Endothelial cell of umbilical vein (primary cell): ENCODE results near the gene SENP7. TPM values are rescaled to one million over a fixed set of nuclear protein-coding genes. Genes with fewer than 3 reads are reported as not detected.

Experiments used
- BruUV-seq: library from RNA; stranded (reverse); fragments of 400-500 nt; replicated peaks from 2 replicates; lab custom pipeline; 2021; lab: Mats Ljungman, UMichigan
- CTCF ChIA-PET: fragments of 300-600, 350-600 bp; sonication (Branson Sonifier 250); formaldehyde crosslinking; loops from one replicate; lab custom pipeline; 2021; ENCODE audit warnings: antibody characterized with exemption, inconsistent platforms; lab: Charles Lee
- POLR2A ChIA-PET: fragments of 300-600, 350-600 bp; sonication (Branson Sonifier 250); formaldehyde crosslinking; loops from one replicate; lab custom pipeline; 2021; ENCODE audit warnings: antibody characterized with exemption, inconsistent platforms; lab: Charles Lee
- DNase-seq: peaks from one replicate; pipeline ENCODE4 v3.0.0-alpha.2; 2011; ENCODE audit warnings: low read depth, low spot score
- FAIRE-seq: peaks from 2 replicates; lab custom pipeline; 2011; peaks lifted over from hg19 to GRCh38; lab: Jason Lieb, UNC
- H2AFZ ChIP-seq: 2 replicates; pipeline ENCODE4 v1.6.0; 2012; ENCODE audit warnings: low read depth, low read length, control low read depth, inconsistent platforms
- H3K27ac ChIP-seq: 2 replicates; pipeline ENCODE4 v1.5.1; 2011; ENCODE audit warnings: low read depth, mild to moderate bottlenecking, control low read depth, low read length, moderate library complexity; ENCODE audit not compliant: insufficient read depth
- H3K27me3 ChIP-seq, 2 experiments: 2 replicates each; pipeline versions ENCODE4 v1.6.0 to v1.6.1; 2011; ENCODE audit warnings: low read length in 2 of 2, mixed read lengths in 1 of 2; ENCODE audit not compliant: control insufficient read depth in 2 of 2, insufficient read depth in 2 of 2
- H3K36me3 ChIP-seq, 2 experiments: 2 replicates in 1 of 2; 3 replicates in 1 of 2; pipeline ENCODE4 v1.5.1; 2011; ENCODE audit warnings: low read length in 2 of 2, mild to moderate bottlenecking in 1 of 2, moderate library complexity in 1 of 2; ENCODE audit not compliant: control insufficient read depth in 2 of 2, insufficient read depth in 2 of 2; ENCODE audit errors: extremely low read depth in 1 of 2
- H3K4me1 ChIP-seq: 3 replicates; pipeline ENCODE4 v1.5.1; 2011; ENCODE audit warnings: mild to moderate bottlenecking, low read length; ENCODE audit not compliant: control insufficient read depth, insufficient read depth; ENCODE audit errors: extremely low read depth
- H3K4me2 ChIP-seq: 2 replicates; pipeline ENCODE4 v1.6.1; 2011; ENCODE audit warnings: low read length, control low read depth, mixed read lengths; ENCODE audit not compliant: insufficient read depth
- H3K4me3 ChIP-seq, 3 experiments: fragments of 200-600 bp in 1 of 3; sonication (generic), shearing (Covaris generic) in 1 of 3; replicated peaks in 1 of 3; 2 replicates each; pipeline ENCODE4 v1.5.1; 2011 to 2016; ENCODE audit warnings: control low read depth in 3 of 3, low read length in 3 of 3, mild to moderate bottlenecking in 2 of 3, inconsistent platforms in 1 of 3, low read depth in 1 of 3, moderate library complexity in 1 of 3; ENCODE audit not compliant: insufficient read depth in 1 of 3
- H3K79me2 ChIP-seq: 2 replicates; pipeline ENCODE4 v1.6.0; 2012; ENCODE audit warnings: low read length, inconsistent platforms; ENCODE audit not compliant: control insufficient read depth, insufficient read depth
- H3K9ac ChIP-seq: replicated peaks from 2 replicates; pipeline ENCODE3; 2011; ENCODE audit warnings: low read length, control low read depth; ENCODE audit not compliant: insufficient read depth; ENCODE audit errors: extremely low read depth
- H3K9me1 ChIP-seq: replicated peaks from 3 replicates; pipeline ENCODE4 v1.6.0; 2011; ENCODE audit warnings: mild to moderate bottlenecking, low read length; ENCODE audit not compliant: control insufficient read depth, insufficient read depth; ENCODE audit errors: extremely low read depth
- H3K9me3 ChIP-seq: replicated peaks from 2 replicates; pipeline ENCODE4 v1.5.1; 2012; ENCODE audit warnings: low read length, inconsistent platforms; ENCODE audit not compliant: control insufficient read depth, insufficient read depth
- H4K20me1 ChIP-seq: replicated peaks from 2 replicates; pipeline ENCODE3; 2011; ENCODE audit warnings: mild to moderate bottlenecking, low read length; ENCODE audit not compliant: control insufficient read depth, insufficient read depth; ENCODE audit errors: extremely low read depth
- EZH2 ChIP-seq: IDR thresholded peaks from 2 replicates; pipeline ENCODE4 v1.6.1; 2012; ENCODE audit warnings: borderline replicate concordance, low read depth, mild to moderate bottlenecking, moderate library complexity, low read length, inconsistent platforms; ENCODE audit not compliant: severe bottlenecking
- FOS ChIP-seq: IDR thresholded peaks from 2 replicates; pipeline ENCODE4 v1.6.1; 2011; ENCODE audit warnings: mild to moderate bottlenecking, low read length, moderate library complexity, borderline replicate concordance; ENCODE audit not compliant: insufficient read depth
- GATA2 ChIP-seq: IDR thresholded peaks from 2 replicates; pipeline ENCODE4 v1.7.0; 2011; ENCODE audit warnings: low read depth, mild to moderate bottlenecking, moderate library complexity, mixed read lengths, low read length; ENCODE audit not compliant: insufficient read length, insufficient read depth
- JUN ChIP-seq: IDR thresholded peaks from 2 replicates; pipeline ENCODE4 v1.6.1; 2011; ENCODE audit warnings: borderline replicate concordance, low read depth; ENCODE audit not compliant: insufficient read length, insufficient read depth
- MYC ChIP-seq: IDR thresholded peaks from one replicate; pipeline ENCODE4 v1.6.1; 2011; ENCODE audit warnings: mild to moderate bottlenecking, low read depth, low read length
- POLR2A ChIP-seq: IDR thresholded peaks from 2 replicates; pipeline ENCODE4 v1.6.1; 2012; ENCODE audit warnings: low read depth, mild to moderate bottlenecking, control low read depth, low read length
- POLR2AphosphoS5 ChIP-seq: IDR thresholded peaks from 2 replicates; pipeline ENCODE4 v1.6.1; 2012; ENCODE audit warnings: low read depth, mild to moderate bottlenecking, control low read depth, low read length, moderate library complexity; ENCODE audit not compliant: insufficient read depth
- dilution Hi-C: fragments of 300-500 bp; cut with MboI; formaldehyde crosslinking; loops from one replicate; pipeline ENCODE4 v1.15.0; 2019; ENCODE audit warnings: low sequenced_read_pairs; ENCODE audit not compliant: extremely low pct_ligation_motif_present
- intact Hi-C: fragments of 100-400 bp; cut with micrococcal nuclease; formaldehyde crosslinking; loops from one replicate; pipeline ENCODE4 v1.10.0; 2022
- polyA plus RNA-seq, 4 experiments: library from polyadenylated mRNA; depleted of rRNA in 3 of 4; stranded (reverse) in 3 of 4; unstranded in 1 of 4; fragments of >200 nt; gene quantifications; 2 replicates each; pipeline versions ENCODE4 v1.2.1 to v1.2.3, GENCODE V29; 2011 to 2012; ENCODE audit warnings: missing spikeins in 1 of 4
- total RNA-seq: library from RNA; stranded (reverse); gene quantifications from 2 replicates; pipeline ENCODE4 v1.2.3, GENCODE V29; 2021
- TF ChIP-seq, protein P1 (sequence below), 2 donors: IDR thresholded peaks; 1 replicate in 1 of 2; 2 replicates in 1 of 2; pipeline ENCODE4 v1.5.1; 2011; ENCODE audit warnings: low read length in 2 of 2, mild to moderate bottlenecking in 2 of 2, moderate library complexity in 2 of 2, control low read depth in 1 of 2, inconsistent platforms in 1 of 2, low read depth in 1 of 2; ENCODE audit not compliant: insufficient read depth in 1 of 2; ENCODE audit errors: extremely low read depth in 1 of 2
- TF ChIP-seq, protein P2 (sequence below): IDR thresholded peaks from 2 replicates; pipeline ENCODE4 v1.6.1; 2011; ENCODE audit not compliant: insufficient read depth, insufficient read length

The SENP7 gene
- total and polyA plus RNA-seq, 2 donors (not counting 3 experiments of a cell fraction or from before 2014, with no cell fraction given) = 5.1 to 18.7 TPM

DNA sequence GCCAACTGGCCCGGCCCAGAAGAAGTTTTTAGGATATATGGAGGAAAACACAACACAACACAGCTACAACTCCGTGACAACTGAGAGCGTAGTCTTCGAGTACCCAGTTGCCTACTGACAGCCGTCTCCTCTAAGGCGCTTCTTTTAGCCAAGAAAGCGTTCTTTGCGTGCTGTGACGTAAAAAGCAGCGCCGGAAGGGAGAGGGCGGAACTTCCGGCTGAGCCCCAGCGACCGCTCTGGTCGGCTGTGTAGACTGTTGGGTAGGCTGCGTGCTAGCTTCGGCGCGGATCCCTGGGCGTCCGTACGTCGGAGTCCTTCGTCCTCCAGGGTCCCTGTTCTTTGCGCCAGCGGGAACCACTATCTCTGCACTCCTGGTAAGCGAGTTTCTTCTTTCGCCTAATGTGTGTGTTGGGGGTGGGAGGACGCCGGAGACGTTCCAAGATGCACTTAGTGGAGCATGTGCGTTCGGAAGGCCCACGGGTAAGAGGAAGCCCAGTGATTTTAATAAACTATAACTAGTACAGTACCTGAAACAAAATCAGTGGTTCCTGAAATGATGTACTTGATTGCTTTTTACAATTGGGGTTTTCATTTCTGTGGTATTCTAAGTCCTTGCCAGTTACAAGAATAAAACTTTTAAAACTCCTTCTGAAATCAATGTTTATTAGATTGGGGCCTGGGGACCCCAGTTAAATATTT lies 48.8 kb upstream of the SENP7 start, which contains the start of gene TRMT10C:
Gene TRMT10C, plus strand, starts transcription at position 239 of the 699 bp plus-strand sequence. CDS start 2,914 bp downstream, outside the sequence.
- intact Hi-C loops = loop anchor here (1.0 to 10.0 kb wide), 4 partner anchors 12 to 667 kb away; partner anchors contain the start of gene SENP7
- CTCF ChIA-PET = interaction anchor here (0.5 to 2.3 kb wide), 4 partner anchors 12 to 667 kb away, joined by 3 to 20 read pairs (median 3); partner anchors contain the start of gene PCNP

More for the DNA sequence above, 48.8 kb upstream of the SENP7 start, which contains the start of gene TRMT10C:
- FAIRE-seq (peak; percentile 90), DNase-seq (peak; percentile 95)
- TF ChIP-seq FOS = no peak
- TF ChIP-seq, protein P1, sequence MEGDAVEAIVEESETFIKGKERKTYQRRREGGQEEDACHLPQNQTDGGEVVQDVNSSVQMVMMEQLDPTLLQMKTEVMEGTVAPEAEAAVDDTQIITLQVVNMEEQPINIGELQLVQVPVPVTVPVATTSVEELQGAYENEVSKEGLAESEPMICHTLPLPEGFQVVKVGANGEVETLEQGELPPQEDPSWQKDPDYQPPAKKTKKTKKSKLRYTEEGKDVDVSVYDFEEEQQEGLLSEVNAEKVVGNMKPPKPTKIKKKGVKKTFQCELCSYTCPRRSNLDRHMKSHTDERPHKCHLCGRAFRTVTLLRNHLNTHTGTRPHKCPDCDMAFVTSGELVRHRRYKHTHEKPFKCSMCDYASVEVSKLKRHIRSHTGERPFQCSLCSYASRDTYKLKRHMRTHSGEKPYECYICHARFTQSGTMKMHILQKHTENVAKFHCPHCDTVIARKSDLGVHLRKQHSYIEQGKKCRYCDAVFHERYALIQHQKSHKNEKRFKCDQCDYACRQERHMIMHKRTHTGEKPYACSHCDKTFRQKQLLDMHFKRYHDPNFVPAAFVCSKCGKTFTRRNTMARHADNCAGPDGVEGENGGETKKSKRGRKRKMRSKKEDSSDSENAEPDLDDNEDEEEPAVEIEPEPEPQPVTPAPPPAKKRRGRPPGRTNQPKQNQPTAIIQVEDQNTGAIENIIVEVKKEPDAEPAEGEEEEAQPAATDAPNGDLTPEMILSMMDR (IDR thresholded peaks at IDR 0.05; ENCODE audit: extremely low read depth in 1 of 2, insufficient read depth in 1 of 2, low read depth in 1 of 2, low read length in 2 of 2) = no peak
- TF ChIP-seq POLR2A = peak; percentile 94
- TF ChIP-seq, protein P2, sequence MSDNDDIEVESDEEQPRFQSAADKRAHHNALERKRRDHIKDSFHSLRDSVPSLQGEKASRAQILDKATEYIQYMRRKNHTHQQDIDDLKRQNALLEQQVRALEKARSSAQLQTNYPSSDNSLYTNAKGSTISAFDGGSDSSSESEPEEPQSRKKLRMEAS = peak; percentile 7
- TF ChIP-seq EZH2 = no peak
- no peak for TF ChIP-seq MYC
- TF ChIP-seq JUN = no peak
- no peak for TF ChIP-seq GATA2
- TF ChIP-seq POLR2AphosphoS5 = peak; percentile 91
- Histone ChIP-seq H3K4me3 (peak within 1 kb of the TSS; percentile 97 to 98 (median 98)), H3K27me3 (peaks cover 0 to 10% of the 10 kb centered on the region in 2 experiments), H4K20me1 (peaks cover 4% of the 10 kb centered on the region), H3K27ac (peak within 1 kb of the TSS; percentile 89), H3K4me2 (peak within 1 kb of the TSS; percentile 91), H3K36me3 (peaks cover 2 to 13% of the 10 kb centered on the region in 2 experiments), H3K9me3 (no peaks in the 10 kb centered on the region), H3K4me1 (peaks cover 10% of the 10 kb centered on the region), H3K9me1 (no peaks in the 10 kb centered on the region), H3K9ac (peak within 1 kb of the TSS; percentile 96), H2AFZ (peak within 1 kb of the TSS; percentile 87), H3K79me2 (peaks cover 48% of the 10 kb centered on the region)
- POLR2A ChIA-PET = interaction anchor here (0.6 to 1.0 kb wide), 4 partner anchors 41 to 145 kb away, joined by 3 to 4 read pairs (median 4); no protein-coding TSS in a partner anchor
- TSS peak; percentile 62 for BruUV-seq
- dilution Hi-C loops = no loop called here
